K562 (cell line): Measurements from ENCODE around the gene ITSN1.
"Not testable (repeated sequence)": the region's sequence is repeated elsewhere in the genome, so short reads cannot be mapped to it uniquely, and the experiment has no call there.

ENCODE experiments used
- JUN ChIP-seq, 2 experiments: sonication (generic) in 1 of 2; formaldehyde crosslinking in 1 of 2; IDR thresholded peaks; 2 replicates each; pipeline versions ENCODE4 v1.6.1 to v1.8.0; 2012 to 2022; ENCODE audit warnings: borderline replicate concordance in 2 of 2, mild to moderate bottlenecking in 2 of 2, improper control_type of control experiment in 1 of 2, low read depth in 1 of 2, low read length in 1 of 2, missing genetic modification reagents in 1 of 2
- NFYB ChIP-seq: IDR thresholded peaks from 2 replicates; pipeline ENCODE4 v1.6.1; 2011; ENCODE audit warnings: mild to moderate bottlenecking, moderate library complexity; ENCODE audit not compliant: insufficient read length; ENCODE audit errors: extremely low read depth
- ZNF274 ChIP-seq: IDR thresholded peaks from 2 replicates; pipeline ENCODE4 v1.6.1; 2011; ENCODE audit warnings: low read depth, mild to moderate bottlenecking, low read length, moderate library complexity, borderline replicate concordance

DNA sequence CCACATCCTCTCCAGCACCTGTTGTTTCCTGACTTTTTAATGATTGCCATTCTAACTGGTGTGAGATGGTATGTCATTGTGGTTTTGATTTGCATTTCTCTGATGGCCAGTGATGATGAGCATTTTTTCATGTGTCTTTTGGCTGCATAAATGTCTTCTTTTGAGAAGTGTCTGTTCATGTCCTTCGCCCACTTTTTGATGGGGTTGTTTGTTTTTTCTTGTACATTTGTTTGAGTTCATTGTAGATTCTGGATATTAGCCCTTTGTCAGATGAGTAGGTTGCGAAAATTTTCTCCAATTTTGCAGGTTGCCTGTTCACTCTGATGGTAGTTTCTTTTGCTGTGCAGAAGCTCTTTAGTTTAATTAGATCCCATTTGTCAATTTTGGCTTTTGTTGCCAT is 283.9 kb downstream of the ITSN1 start:
- not testable (repeated sequence) for TF ChIP-seq ZNF274; JUN (IDR thresholded peaks at IDR 0.05; ENCODE audit: borderline replicate concordance, low read depth, low read length); JUN (CRISPR knock-in tag; IDR thresholded peaks at IDR 0.05; ENCODE audit: borderline replicate concordance); NFYB
